GM23338 (cell line): ENCODE data around the gene EDAR. TPM values are rescaled to one million over a fixed set of nuclear protein-coding genes. Genes with fewer than 3 reads are reported as not detected.

Source experiments
- ATAC-seq: fragments of 200-7000 bp; cut with Tn5 transposase; 3 replicates; pipeline ENCODE4 v1.9.1; 2020
- DNase-seq: peaks from one replicate; pipeline ENCODE4 v3.0.0-alpha.2; 2015; ENCODE audit warnings: low spot score
- H2AFZ ChIP-seq: fragments of 200-600 bp; sonication (generic); 2 replicates; pipeline ENCODE4 v1.8.0; 2016; ENCODE audit warnings: antibody characterized with exemption, mild to moderate bottlenecking, moderate library complexity
- H3F3A ChIP-seq: fragments of 200-600 bp; sonication (generic); replicated peaks from 2 replicates; pipeline ENCODE4 v1.8.0; 2017; ENCODE audit warnings: antibody characterized with exemption, mixed run types, low read depth
- H3K27ac ChIP-seq: fragments of 200-600 bp; sonication (generic); 2 replicates; pipeline ENCODE4 v1.6.1; 2016; ENCODE audit warnings: low read depth
- H3K27me3 ChIP-seq: fragments of 200-600 bp; sonication (generic); 2 replicates; pipeline ENCODE4 v1.8.0; 2016; ENCODE audit warnings: mild to moderate bottlenecking, mixed run types, moderate library complexity; ENCODE audit not compliant: insufficient read depth
- H3K36me3 ChIP-seq: fragments of 200-600 bp; sonication (generic); 2 replicates; pipeline ENCODE4 v1.8.0; 2016; ENCODE audit warnings: mild to moderate bottlenecking; ENCODE audit not compliant: insufficient read depth
- H3K4me1 ChIP-seq: fragments of 200-600 bp; sonication (generic); 2 replicates; pipeline ENCODE4 v1.8.0; 2016; ENCODE audit warnings: mild to moderate bottlenecking, moderate library complexity; ENCODE audit not compliant: insufficient read depth
- H3K4me2 ChIP-seq: fragments of 200-600 bp; sonication (generic); 2 replicates; pipeline ENCODE4 v1.7.1; 2017; ENCODE audit warnings: mixed run types
- H3K4me3 ChIP-seq: fragments of 200-600 bp; sonication (generic); 2 replicates; pipeline ENCODE4 v1.6.1; 2016; ENCODE audit warnings: mixed run types
- H3K79me2 ChIP-seq: fragments of 200-600 bp; sonication (generic); replicated peaks from 2 replicates; pipeline ENCODE4 v1.8.0; 2017; ENCODE audit warnings: mild to moderate bottlenecking; ENCODE audit not compliant: insufficient read depth
- H3K9me2 ChIP-seq: fragments of 200-600 bp; sonication (generic); 2 replicates; pipeline ENCODE4 v1.8.0; 2017; ENCODE audit not compliant: insufficient read depth
- H4K20me1 ChIP-seq: fragments of 200-600 bp; sonication (generic); replicated peaks from 2 replicates; pipeline ENCODE4 v1.8.0; 2017; ENCODE audit warnings: mild to moderate bottlenecking; ENCODE audit not compliant: insufficient read depth
- H3K27ac Mint-ChIP-seq: 2 replicates; pipeline ENCODE4 v1.8.0; 2020; ENCODE audit warnings: inconsistent platforms, mild to moderate bottlenecking, moderate library complexity, mixed read lengths
- H3K27me3 Mint-ChIP-seq: 3 replicates; pipeline ENCODE4 v1.8.0; 2022; ENCODE audit warnings: low read depth, mild to moderate bottlenecking, moderate library complexity, mixed read lengths, inconsistent platforms; ENCODE audit not compliant: insufficient read depth, poor library complexity
- H3K36me3 Mint-ChIP-seq: 3 replicates; pipeline ENCODE4 v1.8.0; 2021; ENCODE audit warnings: low read depth, mild to moderate bottlenecking, inconsistent platforms, moderate library complexity, mixed read lengths
- H3K4me1 Mint-ChIP-seq: 3 replicates; pipeline ENCODE4 v1.8.0; 2020; ENCODE audit warnings: mild to moderate bottlenecking, inconsistent platforms, mixed read lengths
- H3K4me3 Mint-ChIP-seq: 3 replicates; pipeline ENCODE4 v1.8.0; 2021; ENCODE audit warnings: moderate library complexity, mild to moderate bottlenecking, inconsistent platforms, mixed read lengths
- H3K9me3 Mint-ChIP-seq: 3 replicates; pipeline ENCODE4 v1.8.0; 2020; ENCODE audit warnings: moderate library complexity, mild to moderate bottlenecking, inconsistent platforms, mixed read lengths
- CTCF ChIP-seq, 2 experiments: fragments of 200-600 bp in 1 of 2; sonication (generic) in 1 of 2; conservative IDR thresholded peaks; 2 replicates each; pipeline versions ENCODE4 v1.5.1 to v1.6.1; 2016 to 2017; ENCODE audit warnings: antibody characterized with exemption in 2 of 2, low read depth in 2 of 2, mild to moderate bottlenecking in 2 of 2, moderate library complexity in 1 of 2
- EZH2phosphoT487 ChIP-seq: fragments of 200-600 bp; sonication (generic); IDR thresholded peaks from one replicate; pipeline ENCODE4 v1.8.1; 2018; ENCODE audit warnings: antibody characterized with exemption; ENCODE audit not compliant: unreplicated experiment
- ZNF114 ChIP-seq: fragments of 250-450 bp; sonication (Bioruptor Pico); IDR thresholded peaks from 2 replicates; pipeline ENCODE4 v1.5.0; 2020; ENCODE audit warnings: mild to moderate bottlenecking, moderate library complexity
- ZNF462 ChIP-seq: fragments of 250-450 bp; sonication (Bioruptor Pico); IDR thresholded peaks from 2 replicates; pipeline ENCODE4 v1.5.0; 2020; ENCODE audit warnings: mild to moderate bottlenecking, moderate library complexity
- long read RNA-seq: library from polyadenylated mRNA; unstranded; transcript quantifications from one replicate; pipeline ENCODE4 v2.0.0, GENCODE V29; 2020; ENCODE audit not compliant: unreplicated experiment
- polyA plus RNA-seq: library from polyadenylated mRNA; unstranded; fragments of >200 nt; fragmentation: Nextera tagmentation; extraction: Ambion mirVana; gene quantifications from 2 replicates; pipeline ENCODE4 v1.2.1, GENCODE V29; 2016
- total RNA-seq: library from RNA; depleted of rRNA; stranded (reverse); fragments of >200 nt; shearing (Covaris generic); gene quantifications from 2 replicates; pipeline ENCODE4 v1.2.3, GENCODE V29; 2014; rRNA removed
- TF ChIP-seq, protein P1 (sequence below): IDR thresholded peaks from one replicate; pipeline ENCODE4 v1.6.1; 2018; ENCODE audit warnings: antibody characterized with exemption; ENCODE audit not compliant: unreplicated experiment

EDAR gene
- total RNA-seq (not detected in 2 replicates), polyA plus RNA-seq (0.10 TPM in 1 of 2 replicates, not detected in the other)
- long read RNA-seq, result 0 reads

GRCh38 chr2:108988796-108989713, at the start of gene EDAR:
Gene EDAR, minus strand, starts transcription at chr2:108989220. Its CDS starts 58,206 bp downstream, at chr2:108931014.
- no peaks in the 10 kb centered on the region for H3K4me1 ChIP-seq
- H3K27me3 ChIP-seq, result no peaks in the 10 kb centered on the region
- no peaks in the 10 kb centered on the region for H3K36me3 ChIP-seq
- no peak within 1 kb of the TSS for H3K4me3 ChIP-seq
- Mint-ChIP-seq H3K4me3 (no peak within 1 kb of the TSS), H3K36me3 (no peaks in the 10 kb centered on the region), H3K4me1 (peaks cover 4% of the 10 kb centered on the region; the same call in 1 of the 3 replicates), H3K27me3 (peaks cover under 1% of the 10 kb centered on the region), H3K9me3 (no peaks in the 10 kb centered on the region; the same call in 2 of the 3 replicates), H3K27ac (no peak within 1 kb of the TSS)
- H3K79me2 ChIP-seq, result no peaks in the 10 kb centered on the region
- no peaks in the 10 kb centered on the region for H4K20me1 ChIP-seq
- no peak within 1 kb of the TSS for H3K27ac ChIP-seq
- H3F3A ChIP-seq, result no peaks in the 10 kb centered on the region
- peak; percentile 87 for DNase-seq
- no peak within 1 kb of the TSS for H3K4me2 ChIP-seq
- H2AFZ ChIP-seq, result peak within 1 kb of the TSS; percentile 74; the same call in 1 of the 2 replicates
- no peaks in the 10 kb centered on the region for H3K9me2 ChIP-seq
- ATAC-seq, result peak; percentile 99
- TF ChIP-seq, protein P1, sequence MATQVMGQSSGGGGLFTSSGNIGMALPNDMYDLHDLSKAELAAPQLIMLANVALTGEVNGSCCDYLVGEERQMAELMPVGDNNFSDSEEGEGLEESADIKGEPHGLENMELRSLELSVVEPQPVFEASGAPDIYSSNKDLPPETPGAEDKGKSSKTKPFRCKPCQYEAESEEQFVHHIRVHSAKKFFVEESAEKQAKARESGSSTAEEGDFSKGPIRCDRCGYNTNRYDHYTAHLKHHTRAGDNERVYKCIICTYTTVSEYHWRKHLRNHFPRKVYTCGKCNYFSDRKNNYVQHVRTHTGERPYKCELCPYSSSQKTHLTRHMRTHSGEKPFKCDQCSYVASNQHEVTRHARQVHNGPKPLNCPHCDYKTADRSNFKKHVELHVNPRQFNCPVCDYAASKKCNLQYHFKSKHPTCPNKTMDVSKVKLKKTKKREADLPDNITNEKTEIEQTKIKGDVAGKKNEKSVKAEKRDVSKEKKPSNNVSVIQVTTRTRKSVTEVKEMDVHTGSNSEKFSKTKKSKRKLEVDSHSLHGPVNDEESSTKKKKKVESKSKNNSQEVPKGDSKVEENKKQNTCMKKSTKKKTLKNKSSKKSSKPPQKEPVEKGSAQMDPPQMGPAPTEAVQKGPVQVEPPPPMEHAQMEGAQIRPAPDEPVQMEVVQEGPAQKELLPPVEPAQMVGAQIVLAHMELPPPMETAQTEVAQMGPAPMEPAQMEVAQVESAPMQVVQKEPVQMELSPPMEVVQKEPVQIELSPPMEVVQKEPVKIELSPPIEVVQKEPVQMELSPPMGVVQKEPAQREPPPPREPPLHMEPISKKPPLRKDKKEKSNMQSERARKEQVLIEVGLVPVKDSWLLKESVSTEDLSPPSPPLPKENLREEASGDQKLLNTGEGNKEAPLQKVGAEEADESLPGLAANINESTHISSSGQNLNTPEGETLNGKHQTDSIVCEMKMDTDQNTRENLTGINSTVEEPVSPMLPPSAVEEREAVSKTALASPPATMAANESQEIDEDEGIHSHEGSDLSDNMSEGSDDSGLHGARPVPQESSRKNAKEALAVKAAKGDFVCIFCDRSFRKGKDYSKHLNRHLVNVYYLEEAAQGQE, result no peak
- TF ChIP-seq CTCF (conservative IDR thresholded peaks at IDR 0.05; ENCODE audit: low read depth in 2 of 2), result peak; percentile 69 to 87

GRCh38 chr2:109033171-109033570, 44.2 kb upstream of the EDAR start:
- Histone ChIP-seq H3K4me1 (peaks cover 11% of the 10 kb centered on the region; the same call in 1 of the 2 replicates), H3K79me2 (no peaks in the 10 kb centered on the region), H3K4me2 (0 out of 2 replicates have a peak overlapping the region, but pooled peaks have one; percentile 91), H3K36me3 (no peaks in the 10 kb centered on the region; the same call in 1 of the 2 replicates), H3K9me2 (no peaks in the 10 kb centered on the region), H2AFZ (no peak overlapping the region), H3K27ac (no peak overlapping the region), H3K4me3 (no peak overlapping the region), H3K27me3 (peaks cover 44% of the 10 kb centered on the region), H3F3A (no peaks in the 10 kb centered on the region), H4K20me1 (no peaks in the 10 kb centered on the region)
- no peak for ATAC-seq
- H3K4me1 Mint-ChIP-seq, result peaks cover 13% of the 10 kb centered on the region
- H3K9me3 Mint-ChIP-seq, result peaks cover 12% of the 10 kb centered on the region
- no peak overlapping the region for H3K4me3 Mint-ChIP-seq
- no peak for DNase-seq
- peaks cover 45% of the 10 kb centered on the region for H3K27me3 Mint-ChIP-seq
- H3K36me3 Mint-ChIP-seq, result peaks cover 6% of the 10 kb centered on the region
- no peak overlapping the region for H3K27ac Mint-ChIP-seq
- no peak for TF ChIP-seq ZNF462 (CRISPR knock-in tag)
- no peak for TF ChIP-seq EZH2phosphoT487
- no peak for TF ChIP-seq ZNF114
